Globus pallidus (tissue), 1 donor: ENCODE measurements around the gene GTF3C1.

ENCODE experiments used
- DNase-seq: peaks from one replicate; pipeline ENCODE4 v3.0.0-alpha.2; 2015; ENCODE audit warnings: low spot score

Gene GTF3C1

DNA sequence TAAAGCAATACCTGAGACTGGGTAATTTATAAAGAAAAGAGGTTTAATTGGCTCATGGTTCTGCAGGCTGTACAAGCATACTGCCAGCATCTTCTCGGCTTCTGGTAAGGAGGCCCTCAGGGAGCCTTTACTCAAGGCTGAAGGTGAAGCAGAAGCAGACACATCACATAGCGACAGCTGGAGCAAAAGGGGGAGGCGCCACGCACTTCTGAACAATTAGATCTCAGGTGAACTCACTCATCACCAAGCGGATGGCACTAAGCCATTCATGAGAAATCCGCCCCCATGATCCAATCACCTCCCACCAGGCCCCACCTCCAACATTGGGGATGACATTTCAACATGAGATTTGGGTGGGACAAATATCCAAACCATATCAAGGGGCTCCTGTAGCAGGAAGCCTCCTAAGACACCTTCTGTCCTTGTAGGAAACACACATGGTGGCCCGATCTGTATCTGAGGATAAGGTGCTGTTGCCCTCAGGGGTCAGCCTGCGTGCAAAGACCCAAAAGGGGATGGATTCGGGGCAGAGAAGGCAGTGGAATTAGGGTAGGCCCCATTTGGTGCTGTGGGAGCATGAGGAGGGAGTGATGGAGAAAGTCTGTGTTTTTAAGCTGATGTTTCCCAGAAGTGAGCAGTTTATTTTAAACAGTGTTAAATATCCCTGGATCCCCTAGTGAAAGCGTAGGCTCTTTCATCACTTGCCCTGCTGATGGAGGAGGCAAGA, 124.8 kb downstream of the GTF3C1 start:
- DNase-seq = no peak

DNA sequence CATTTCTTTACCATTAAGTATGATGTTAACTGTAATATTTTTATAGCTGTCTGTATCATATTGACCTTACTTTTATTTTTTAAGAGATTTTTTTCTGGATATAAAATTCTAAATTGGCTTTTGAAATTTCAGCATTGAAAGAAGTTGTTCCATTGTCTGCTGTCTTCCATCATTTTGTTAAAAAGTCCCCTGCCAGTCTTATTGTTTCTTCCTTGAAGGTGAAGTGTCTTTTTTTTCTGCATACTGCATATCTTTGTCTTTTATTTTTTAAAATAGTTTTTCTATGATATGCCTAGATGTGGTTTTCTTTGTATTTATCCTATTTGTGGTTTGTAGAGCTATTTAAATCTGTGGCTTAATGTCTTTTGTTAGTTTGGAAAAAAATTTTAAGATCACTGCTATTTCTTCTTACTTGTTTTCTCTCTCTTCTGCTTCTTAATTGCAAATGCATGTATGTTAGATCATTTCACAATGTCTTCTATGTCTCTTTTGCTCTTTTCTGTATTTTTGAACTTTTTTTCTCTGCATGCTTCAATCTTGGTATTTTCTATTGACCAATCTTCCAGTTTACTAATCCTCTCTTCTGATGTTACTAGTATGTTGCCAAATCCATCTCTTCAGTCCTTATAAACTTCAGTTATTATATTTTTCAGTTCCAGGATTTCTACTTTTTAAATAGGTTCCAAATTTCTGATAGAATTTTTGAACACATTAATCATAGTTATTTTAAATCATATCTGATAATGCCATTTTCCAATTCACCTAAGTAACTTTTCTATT, 127.6 kb downstream of the GTF3C1 start:
- DNase-seq = no peak

DNA sequence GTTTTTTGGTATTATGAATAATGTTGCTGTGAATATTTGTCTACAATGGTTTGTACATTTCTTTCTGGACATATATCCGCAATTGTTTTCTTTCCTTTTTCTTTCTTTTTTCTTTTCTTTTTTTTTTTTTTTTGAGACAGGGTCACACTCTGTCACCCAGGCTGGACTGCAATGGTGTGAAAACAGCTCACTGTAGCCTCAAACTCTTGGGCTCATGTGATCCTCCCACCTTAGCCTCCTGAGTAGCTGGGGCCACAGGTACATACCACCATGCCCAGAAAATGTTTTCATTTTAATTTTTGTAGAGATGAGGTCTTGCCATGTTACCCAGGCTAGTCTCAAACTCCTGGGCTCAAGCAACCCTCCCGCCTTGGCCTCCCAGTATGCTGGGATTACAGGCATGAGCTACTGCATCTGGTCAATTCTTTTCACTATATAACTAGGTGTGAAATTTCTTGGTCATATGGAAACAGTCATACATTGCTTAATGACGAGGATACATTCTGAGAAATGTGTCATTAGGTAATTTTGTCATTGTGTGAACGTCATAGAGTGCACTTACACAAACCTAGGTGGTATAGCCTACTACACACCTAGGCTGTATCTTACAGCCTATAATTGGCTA, 132.6 kb downstream of the GTF3C1 start:
- no peak for DNase-seq

DNA sequence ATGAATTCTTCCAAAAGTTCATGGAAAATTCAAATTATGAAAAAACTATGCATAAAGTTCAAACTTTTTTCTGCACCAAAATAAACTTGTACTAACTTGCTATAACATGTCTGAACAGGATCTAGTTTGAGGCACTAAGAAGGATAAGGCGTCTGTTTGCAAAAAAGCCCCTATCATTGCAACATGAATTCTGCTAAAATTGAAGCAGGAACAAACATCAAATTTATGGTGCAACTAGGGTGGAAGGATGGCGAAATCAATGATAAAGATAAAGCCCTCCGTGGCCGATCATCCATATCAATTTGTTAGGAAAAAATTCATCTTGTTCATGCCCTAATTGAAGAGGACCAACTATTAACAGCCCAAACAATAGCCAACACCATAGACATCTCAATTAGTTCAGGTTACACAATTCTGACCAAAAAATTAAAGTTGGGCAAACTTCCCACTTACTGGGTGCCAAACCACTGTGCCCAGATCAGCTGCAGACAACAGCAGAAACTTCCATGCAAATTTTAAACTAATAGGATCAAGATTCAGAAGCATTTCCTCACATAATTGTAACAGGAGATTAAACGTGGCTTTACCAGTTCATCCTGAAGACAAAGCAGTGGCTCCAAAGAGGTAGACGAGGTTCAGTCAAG, 134.8 kb downstream of the GTF3C1 start:
- no peak for DNase-seq

DNA sequence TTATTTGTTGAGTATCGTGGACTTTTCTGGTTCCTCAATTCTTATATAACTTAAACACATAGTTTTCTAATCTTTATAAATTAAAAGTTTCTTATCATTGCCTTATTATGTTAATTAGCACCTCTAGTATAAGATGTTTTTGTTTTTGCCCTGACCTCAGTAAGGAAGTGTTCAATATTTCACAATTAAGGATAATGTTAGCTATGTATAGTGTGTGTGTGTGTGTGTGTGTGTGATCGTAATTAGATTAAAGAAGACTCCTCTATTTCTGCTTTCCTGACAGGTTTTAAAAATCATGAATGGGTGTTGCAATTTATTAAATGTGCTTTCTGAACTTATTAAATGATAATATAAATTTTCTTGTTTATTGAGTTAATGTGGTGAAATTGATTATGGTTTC, 135.8 kb downstream of the GTF3C1 start:
- no peak for DNase-seq

DNA sequence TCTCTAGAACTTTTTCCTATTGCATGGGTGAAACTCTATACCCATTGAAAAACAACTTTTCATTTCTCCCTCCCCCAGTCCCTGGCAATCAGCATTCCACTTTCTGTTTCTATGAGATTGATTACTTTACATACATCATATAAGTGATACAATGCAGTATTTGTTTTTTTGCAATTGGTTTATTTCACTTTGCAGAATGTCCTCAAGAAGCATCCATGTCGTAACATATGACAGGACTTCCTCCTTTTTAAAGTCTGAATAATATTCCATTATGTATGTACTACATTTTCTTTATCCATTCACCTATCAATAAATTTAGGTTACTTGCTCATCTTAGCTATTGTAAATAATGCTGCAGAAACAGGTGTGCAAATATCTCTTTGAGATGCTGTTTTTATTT, 139.0 kb downstream of the GTF3C1 start:
- no peak for DNase-seq
